GM12878 (cell line): ENCODE results near the gene TAB2.

Experiments
- BMI1 ChIP-seq: fragments of 450-650 bp; IDR thresholded peaks from 2 replicates; pipeline ENCODE4 v1.6.1; 2016; ENCODE audit warnings: mild to moderate bottlenecking, moderate library complexity, borderline replicate concordance
- CREM ChIP-seq: IDR thresholded peaks from 2 replicates; pipeline ENCODE4 v1.6.1; 2014; ENCODE audit warnings: antibody characterized with exemption, low read depth
- EP300 ChIP-seq, 2 experiments: fragments of 150-350 bp in 1 of 2; IDR thresholded peaks; 2 replicates each; pipeline ENCODE4 v1.6.1; 2011 to 2012; ENCODE audit warnings: low read depth in 2 of 2, low read length in 2 of 2, borderline replicate concordance in 1 of 2, improper control_type of control experiment in 1 of 2, inconsistent platforms in 1 of 2; ENCODE audit not compliant: control insufficient read depth in 1 of 2
- EZH2 ChIP-seq: IDR thresholded peaks from 2 replicates; pipeline ENCODE4 v1.6.1; 2012; ENCODE audit warnings: low read depth, mild to moderate bottlenecking, control low read depth, inconsistent platforms, low read length, borderline replicate concordance; ENCODE audit not compliant: control insufficient read depth
- RCOR1 ChIP-seq: conservative IDR thresholded peaks from 2 replicates; pipeline ENCODE4 v1.6.1; 2012; ENCODE audit warnings: low read depth, low read length, improper control_type of control experiment
- RELA ChIP-seq: fragments of 450-650 bp; IDR thresholded peaks from 2 replicates; pipeline ENCODE4 v1.8.0; 2014; ENCODE audit warnings: borderline replicate concordance; ENCODE audit not compliant: partially characterized antibody
- TF ChIP-seq, protein P1 (sequence below): IDR thresholded peaks from 2 replicates; pipeline ENCODE4 v1.6.1; 2012; ENCODE audit warnings: low read depth, low read length, improper control_type of control experiment
- TF ChIP-seq, protein P2 (sequence below), 3 experiments: IDR thresholded peaks in 2 of 3; conservative IDR thresholded peaks in 1 of 3; 2 replicates each; pipeline ENCODE4 v1.5.1; 2011; ENCODE audit warnings: low read depth in 3 of 3, low read length in 3 of 3, mild to moderate bottlenecking in 3 of 3, control low read depth in 2 of 3, moderate library complexity in 2 of 3, inconsistent platforms in 1 of 3, mixed read lengths in 1 of 3; ENCODE audit not compliant: control insufficient read depth in 2 of 3, insufficient read depth in 1 of 3; ENCODE audit errors: extremely low read depth in 1 of 3
- TF ChIP-seq, protein P3 (sequence below): fragments of 450-650 bp; IDR thresholded peaks from 2 replicates; pipeline ENCODE4 v1.6.1; 2017; ENCODE audit warnings: mild to moderate bottlenecking

DNA sequence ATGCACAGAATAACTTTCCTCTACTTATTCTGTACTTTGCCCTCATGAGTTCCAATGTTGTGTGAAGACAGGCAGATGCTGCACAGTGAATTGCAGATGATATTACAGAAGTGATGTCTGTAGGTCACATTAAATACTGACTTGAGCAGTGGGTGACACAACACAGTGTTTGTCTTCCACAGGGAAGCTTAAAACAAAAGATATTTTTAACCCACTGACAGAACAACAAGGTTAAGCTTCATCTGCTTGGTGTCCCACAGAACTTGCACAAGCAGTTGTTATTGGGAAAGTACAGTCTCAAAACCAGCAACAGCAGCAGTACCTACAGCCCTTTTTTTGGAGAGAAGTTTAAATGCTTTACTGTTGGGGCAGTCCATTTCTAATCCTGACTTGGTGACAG lies 93.0 kb downstream of the TAB2 start:
- TF ChIP-seq EP300 (IDR thresholded peaks at IDR 0.05; ENCODE audit: borderline replicate concordance in 1 of 2, control insufficient read depth in 1 of 2, low read depth in 2 of 2, low read length in 2 of 2) (no peak), RCOR1 (no peak), CREM (no peak), RELA (no peak), EZH2 (no peak), BMI1 (no peak)
- TF ChIP-seq, protein P1, sequence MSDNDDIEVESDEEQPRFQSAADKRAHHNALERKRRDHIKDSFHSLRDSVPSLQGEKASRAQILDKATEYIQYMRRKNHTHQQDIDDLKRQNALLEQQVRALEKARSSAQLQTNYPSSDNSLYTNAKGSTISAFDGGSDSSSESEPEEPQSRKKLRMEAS = no peak
- TF ChIP-seq, protein P2, sequence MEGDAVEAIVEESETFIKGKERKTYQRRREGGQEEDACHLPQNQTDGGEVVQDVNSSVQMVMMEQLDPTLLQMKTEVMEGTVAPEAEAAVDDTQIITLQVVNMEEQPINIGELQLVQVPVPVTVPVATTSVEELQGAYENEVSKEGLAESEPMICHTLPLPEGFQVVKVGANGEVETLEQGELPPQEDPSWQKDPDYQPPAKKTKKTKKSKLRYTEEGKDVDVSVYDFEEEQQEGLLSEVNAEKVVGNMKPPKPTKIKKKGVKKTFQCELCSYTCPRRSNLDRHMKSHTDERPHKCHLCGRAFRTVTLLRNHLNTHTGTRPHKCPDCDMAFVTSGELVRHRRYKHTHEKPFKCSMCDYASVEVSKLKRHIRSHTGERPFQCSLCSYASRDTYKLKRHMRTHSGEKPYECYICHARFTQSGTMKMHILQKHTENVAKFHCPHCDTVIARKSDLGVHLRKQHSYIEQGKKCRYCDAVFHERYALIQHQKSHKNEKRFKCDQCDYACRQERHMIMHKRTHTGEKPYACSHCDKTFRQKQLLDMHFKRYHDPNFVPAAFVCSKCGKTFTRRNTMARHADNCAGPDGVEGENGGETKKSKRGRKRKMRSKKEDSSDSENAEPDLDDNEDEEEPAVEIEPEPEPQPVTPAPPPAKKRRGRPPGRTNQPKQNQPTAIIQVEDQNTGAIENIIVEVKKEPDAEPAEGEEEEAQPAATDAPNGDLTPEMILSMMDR (IDR thresholded peaks at IDR 0.05 in 2 of 3, conservative IDR thresholded peaks at IDR 0.05 in 1 of 3; ENCODE audit: control insufficient read depth in 2 of 3, extremely low read depth in 1 of 3, insufficient read depth in 1 of 3, low read depth in 3 of 3, low read length in 3 of 3) = no peak
- TF ChIP-seq, protein P3, sequence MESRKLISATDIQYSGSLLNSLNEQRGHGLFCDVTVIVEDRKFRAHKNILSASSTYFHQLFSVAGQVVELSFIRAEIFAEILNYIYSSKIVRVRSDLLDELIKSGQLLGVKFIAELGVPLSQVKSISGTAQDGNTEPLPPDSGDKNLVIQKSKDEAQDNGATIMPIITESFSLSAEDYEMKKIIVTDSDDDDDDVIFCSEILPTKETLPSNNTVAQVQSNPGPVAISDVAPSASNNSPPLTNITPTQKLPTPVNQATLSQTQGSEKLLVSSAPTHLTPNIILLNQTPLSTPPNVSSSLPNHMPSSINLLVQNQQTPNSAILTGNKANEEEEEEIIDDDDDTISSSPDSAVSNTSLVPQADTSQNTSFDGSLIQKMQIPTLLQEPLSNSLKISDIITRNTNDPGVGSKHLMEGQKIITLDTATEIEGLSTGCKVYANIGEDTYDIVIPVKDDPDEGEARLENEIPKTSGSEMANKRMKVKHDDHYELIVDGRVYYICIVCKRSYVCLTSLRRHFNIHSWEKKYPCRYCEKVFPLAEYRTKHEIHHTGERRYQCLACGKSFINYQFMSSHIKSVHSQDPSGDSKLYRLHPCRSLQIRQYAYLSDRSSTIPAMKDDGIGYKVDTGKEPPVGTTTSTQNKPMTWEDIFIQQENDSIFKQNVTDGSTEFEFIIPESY = no peak
